Measurements from ENCODE around the gene CDC26. TPM values are rescaled to one million over a fixed set of nuclear protein-coding genes. Genes with fewer than 3 reads are reported as not detected.

CDC26 gene
- total RNA-seq, 3 donors from 2014 or later: 19.3 to 45.8 (median 25.9) TPM

- Histone ChIP-seq H3K4me3 (no peak overlapping the region), H3K9me3 (no peaks in the 10 kb centered on the region), H3K4me1 (ENCODE audit: low read depth) (peaks cover 8% of the 10 kb centered on the region), H3K36me3 (ENCODE audit: low read depth) (no peaks in the 10 kb centered on the region)
- intact Hi-C loops (cut with DNase I, micrococcal nuclease): no loop called here
- TF ChIP-seq CTCF (IDR thresholded peaks at IDR 0.05): no peak
- DNase-seq: no peak
- no peak for ATAC-seq
Observed at GRCh38 chr9:113228130-113228665, 47.2 kb downstream of the CDC26 start.

DNA sequence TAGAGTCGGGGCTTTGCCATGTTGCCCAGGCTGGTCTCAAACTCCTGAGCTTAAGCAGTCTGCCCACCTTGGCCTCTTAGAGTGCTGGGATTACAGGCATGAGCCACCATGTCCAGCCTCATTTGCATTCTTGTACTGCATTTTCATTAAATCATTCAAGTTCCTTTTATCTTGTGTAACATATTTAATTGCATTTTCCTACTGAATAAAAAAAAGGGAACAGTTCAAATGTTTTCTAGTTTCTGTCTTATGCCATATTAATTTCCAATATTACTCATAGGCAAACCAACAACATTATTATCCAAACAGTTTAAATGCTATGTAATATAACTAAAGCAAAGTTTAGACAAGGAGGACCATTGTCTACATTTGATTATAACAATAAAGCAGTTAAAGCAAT is 47.9 kb downstream of the CDC26 start:
- no peaks in the 10 kb centered on the region for H3K36me3 ChIP-seq (ENCODE audit: low read depth)
- no peak overlapping the region for H3K4me3 ChIP-seq
- intact Hi-C loops (cut with DNase I, micrococcal nuclease): no loop called here
- ATAC-seq: no peak
- H3K9me3 ChIP-seq: no peaks in the 10 kb centered on the region
- peaks cover 9% of the 10 kb centered on the region for H3K4me1 ChIP-seq (ENCODE audit: low read depth)
- TF ChIP-seq CTCF (IDR thresholded peaks at IDR 0.05): no peak
- no peak for DNase-seq

DNA sequence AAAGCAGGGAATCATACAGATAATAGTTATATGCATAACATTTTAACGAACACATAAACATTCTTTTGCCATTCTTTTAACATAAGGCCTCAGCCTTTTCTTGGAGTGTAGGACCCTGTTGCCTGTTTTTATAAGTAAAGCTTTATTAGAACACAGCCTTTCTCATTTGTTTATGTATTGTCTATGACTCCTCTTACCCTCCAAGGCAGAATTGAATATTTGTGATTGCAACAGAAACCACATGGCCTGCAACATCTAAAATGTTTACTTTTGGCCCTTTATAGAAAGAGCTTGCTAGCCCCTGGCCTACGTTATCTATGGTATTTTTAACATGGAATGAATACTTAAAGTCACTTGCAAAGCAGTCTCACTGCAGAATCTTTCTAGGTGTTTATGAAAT is 51.4 kb downstream of the CDC26 start:
- intact Hi-C loops (cut with DNase I, micrococcal nuclease): loop anchor here in 1 of 2 donors (5.0 kb wide), 1 partner anchor 53 kb away; the partner anchor contains the start of genes CDC26 and PRPF4
- peaks cover 25% of the 10 kb centered on the region for H3K4me1 ChIP-seq (ENCODE audit: low read depth)
- ATAC-seq (no peak), DNase-seq (no peak)
- no peak for TF ChIP-seq CTCF (IDR thresholded peaks at IDR 0.05)
- H3K4me3 ChIP-seq: no peak overlapping the region
- H3K9me3 ChIP-seq: no peaks in the 10 kb centered on the region
- H3K36me3 ChIP-seq (ENCODE audit: low read depth): no peaks in the 10 kb centered on the region

DNA sequence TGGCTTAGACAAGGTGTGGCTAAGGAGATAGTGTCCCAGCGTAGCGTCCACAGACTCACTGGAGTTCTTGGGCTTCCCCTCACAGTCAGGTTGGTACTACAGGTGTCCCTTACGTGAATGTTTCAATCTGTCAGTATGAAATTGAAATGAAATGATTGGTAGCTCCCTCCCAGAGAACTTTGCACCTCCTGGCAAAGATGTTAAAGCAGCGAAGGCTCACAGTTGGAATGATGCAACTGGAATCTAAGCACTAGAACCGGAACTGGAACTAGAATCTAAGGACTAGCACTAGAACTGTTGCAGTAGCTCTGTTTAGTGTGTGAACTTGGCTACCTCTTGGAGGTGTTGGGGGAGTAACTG is 52.9 kb downstream of the CDC26 start:
- Histone ChIP-seq H3K9me3 (no peaks in the 10 kb centered on the region), H3K4me1 (ENCODE audit: low read depth) (peaks cover 32% of the 10 kb centered on the region), H3K4me3 (no peak overlapping the region), H3K36me3 (ENCODE audit: low read depth) (no peaks in the 10 kb centered on the region)
- TF ChIP-seq CTCF (IDR thresholded peaks at IDR 0.05): no peak
- DNase-seq (peak in 1 of 3 donors; percentile 53), ATAC-seq (peak; percentile 46)
- intact Hi-C loops (cut with DNase I, micrococcal nuclease): loop anchor here in 1 of 2 donors (5.0 kb wide), 1 partner anchor 55 kb away; the partner anchor contains the start of genes CDC26 and PRPF4

- TF ChIP-seq CTCF (IDR thresholded peaks at IDR 0.05): no peak
- Histone ChIP-seq H3K36me3 (ENCODE audit: low read depth) (no peaks in the 10 kb centered on the region), H3K4me1 (ENCODE audit: low read depth) (peaks cover 32% of the 10 kb centered on the region), H3K9me3 (no peaks in the 10 kb centered on the region), H3K4me3 (peak overlapping the region; percentile 71)
- ATAC-seq: peak; percentile 21
- DNase-seq: peak in 1 of 3 donors; percentile 20
- intact Hi-C loops (cut with DNase I, micrococcal nuclease): loop anchor here in 1 of 2 donors (5.0 kb wide), 1 partner anchor 55 kb away; the partner anchor contains the start of genes CDC26 and PRPF4
Observed at GRCh38 chr9:113221800-113222481, 53.4 kb downstream of the CDC26 start.
